Endothelial cell of umbilical vein (primary cell): ENCODE measurements around the gene PKNOX2. TPM values are rescaled to one million over a fixed set of nuclear protein-coding genes. Genes with fewer than 3 reads are reported as not detected.

Experiments
- BruUV-seq: library from RNA; stranded (reverse); fragments of 400-500 nt; replicated peaks from 2 replicates; lab custom pipeline; 2021; lab: Mats Ljungman, UMichigan
- CTCF ChIA-PET: fragments of 300-600, 350-600 bp; sonication (Branson Sonifier 250); formaldehyde crosslinking; loops from one replicate; lab custom pipeline; 2021; ENCODE audit warnings: antibody characterized with exemption, inconsistent platforms; lab: Charles Lee
- POLR2A ChIA-PET: fragments of 300-600, 350-600 bp; sonication (Branson Sonifier 250); formaldehyde crosslinking; loops from one replicate; lab custom pipeline; 2021; ENCODE audit warnings: antibody characterized with exemption, inconsistent platforms; lab: Charles Lee
- DNase-seq: peaks from one replicate; pipeline ENCODE4 v3.0.0-alpha.2; 2011; ENCODE audit warnings: low read depth, low spot score
- FAIRE-seq: peaks from 2 replicates; lab custom pipeline; 2011; peaks lifted over from hg19 to GRCh38; lab: Jason Lieb, UNC
- H2AFZ ChIP-seq: 2 replicates; pipeline ENCODE4 v1.6.0; 2012; ENCODE audit warnings: low read depth, low read length, control low read depth, inconsistent platforms
- H3K27ac ChIP-seq: 2 replicates; pipeline ENCODE4 v1.5.1; 2011; ENCODE audit warnings: low read depth, mild to moderate bottlenecking, control low read depth, low read length, moderate library complexity; ENCODE audit not compliant: insufficient read depth
- H3K27me3 ChIP-seq, 2 experiments: 2 replicates each; pipeline versions ENCODE4 v1.6.0 to v1.6.1; 2011; ENCODE audit warnings: low read length in 2 of 2, mixed read lengths in 1 of 2; ENCODE audit not compliant: control insufficient read depth in 2 of 2, insufficient read depth in 2 of 2
- H3K36me3 ChIP-seq, 2 experiments: 2 replicates in 1 of 2; 3 replicates in 1 of 2; pipeline ENCODE4 v1.5.1; 2011; ENCODE audit warnings: low read length in 2 of 2, mild to moderate bottlenecking in 1 of 2, moderate library complexity in 1 of 2; ENCODE audit not compliant: control insufficient read depth in 2 of 2, insufficient read depth in 2 of 2; ENCODE audit errors: extremely low read depth in 1 of 2
- H3K4me1 ChIP-seq: 3 replicates; pipeline ENCODE4 v1.5.1; 2011; ENCODE audit warnings: mild to moderate bottlenecking, low read length; ENCODE audit not compliant: control insufficient read depth, insufficient read depth; ENCODE audit errors: extremely low read depth
- H3K4me2 ChIP-seq: 2 replicates; pipeline ENCODE4 v1.6.1; 2011; ENCODE audit warnings: low read length, control low read depth, mixed read lengths; ENCODE audit not compliant: insufficient read depth
- H3K4me3 ChIP-seq, 3 experiments: fragments of 200-600 bp in 1 of 3; sonication (generic), shearing (Covaris generic) in 1 of 3; replicated peaks in 1 of 3; 2 replicates each; pipeline ENCODE4 v1.5.1; 2011 to 2016; ENCODE audit warnings: control low read depth in 3 of 3, low read length in 3 of 3, mild to moderate bottlenecking in 2 of 3, inconsistent platforms in 1 of 3, low read depth in 1 of 3, moderate library complexity in 1 of 3; ENCODE audit not compliant: insufficient read depth in 1 of 3
- H3K79me2 ChIP-seq: 2 replicates; pipeline ENCODE4 v1.6.0; 2012; ENCODE audit warnings: low read length, inconsistent platforms; ENCODE audit not compliant: control insufficient read depth, insufficient read depth
- H3K9ac ChIP-seq: replicated peaks from 2 replicates; pipeline ENCODE3; 2011; ENCODE audit warnings: low read length, control low read depth; ENCODE audit not compliant: insufficient read depth; ENCODE audit errors: extremely low read depth
- H3K9me1 ChIP-seq: replicated peaks from 3 replicates; pipeline ENCODE4 v1.6.0; 2011; ENCODE audit warnings: mild to moderate bottlenecking, low read length; ENCODE audit not compliant: control insufficient read depth, insufficient read depth; ENCODE audit errors: extremely low read depth
- H3K9me3 ChIP-seq: replicated peaks from 2 replicates; pipeline ENCODE4 v1.5.1; 2012; ENCODE audit warnings: low read length, inconsistent platforms; ENCODE audit not compliant: control insufficient read depth, insufficient read depth
- H4K20me1 ChIP-seq: replicated peaks from 2 replicates; pipeline ENCODE3; 2011; ENCODE audit warnings: mild to moderate bottlenecking, low read length; ENCODE audit not compliant: control insufficient read depth, insufficient read depth; ENCODE audit errors: extremely low read depth
- EZH2 ChIP-seq: IDR thresholded peaks from 2 replicates; pipeline ENCODE4 v1.6.1; 2012; ENCODE audit warnings: borderline replicate concordance, low read depth, mild to moderate bottlenecking, moderate library complexity, low read length, inconsistent platforms; ENCODE audit not compliant: severe bottlenecking
- FOS ChIP-seq: IDR thresholded peaks from 2 replicates; pipeline ENCODE4 v1.6.1; 2011; ENCODE audit warnings: mild to moderate bottlenecking, low read length, moderate library complexity, borderline replicate concordance; ENCODE audit not compliant: insufficient read depth
- GATA2 ChIP-seq: IDR thresholded peaks from 2 replicates; pipeline ENCODE4 v1.7.0; 2011; ENCODE audit warnings: low read depth, mild to moderate bottlenecking, moderate library complexity, mixed read lengths, low read length; ENCODE audit not compliant: insufficient read length, insufficient read depth
- JUN ChIP-seq: IDR thresholded peaks from 2 replicates; pipeline ENCODE4 v1.6.1; 2011; ENCODE audit warnings: borderline replicate concordance, low read depth; ENCODE audit not compliant: insufficient read length, insufficient read depth
- MYC ChIP-seq: IDR thresholded peaks from one replicate; pipeline ENCODE4 v1.6.1; 2011; ENCODE audit warnings: mild to moderate bottlenecking, low read depth, low read length
- POLR2A ChIP-seq: IDR thresholded peaks from 2 replicates; pipeline ENCODE4 v1.6.1; 2012; ENCODE audit warnings: low read depth, mild to moderate bottlenecking, control low read depth, low read length
- POLR2AphosphoS5 ChIP-seq: IDR thresholded peaks from 2 replicates; pipeline ENCODE4 v1.6.1; 2012; ENCODE audit warnings: low read depth, mild to moderate bottlenecking, control low read depth, low read length, moderate library complexity; ENCODE audit not compliant: insufficient read depth
- dilution Hi-C: fragments of 300-500 bp; cut with MboI; formaldehyde crosslinking; loops from one replicate; pipeline ENCODE4 v1.15.0; 2019; ENCODE audit warnings: low sequenced_read_pairs; ENCODE audit not compliant: extremely low pct_ligation_motif_present
- intact Hi-C: fragments of 100-400 bp; cut with micrococcal nuclease; formaldehyde crosslinking; loops from one replicate; pipeline ENCODE4 v1.10.0; 2022
- polyA plus RNA-seq, 4 experiments: library from polyadenylated mRNA; depleted of rRNA in 3 of 4; stranded (reverse) in 3 of 4; unstranded in 1 of 4; fragments of >200 nt; gene quantifications; 2 replicates each; pipeline versions ENCODE4 v1.2.1 to v1.2.3, GENCODE V29; 2011 to 2012; ENCODE audit warnings: missing spikeins in 1 of 4
- total RNA-seq: library from RNA; stranded (reverse); gene quantifications from 2 replicates; pipeline ENCODE4 v1.2.3, GENCODE V29; 2021
- TF ChIP-seq, protein P1 (sequence below): IDR thresholded peaks from 2 replicates; pipeline ENCODE4 v1.6.1; 2011; ENCODE audit not compliant: insufficient read depth, insufficient read length
- TF ChIP-seq, protein P2 (sequence below), 2 donors: IDR thresholded peaks; 1 replicate in 1 of 2; 2 replicates in 1 of 2; pipeline ENCODE4 v1.5.1; 2011; ENCODE audit warnings: low read length in 2 of 2, mild to moderate bottlenecking in 2 of 2, moderate library complexity in 2 of 2, control low read depth in 1 of 2, inconsistent platforms in 1 of 2, low read depth in 1 of 2; ENCODE audit not compliant: insufficient read depth in 1 of 2; ENCODE audit errors: extremely low read depth in 1 of 2

Gene PKNOX2
- total and polyA plus RNA-seq, 2 donors (not counting 3 experiments of a cell fraction or from before 2014, with no cell fraction given): 0.11 to 0.91 TPM

DNA sequence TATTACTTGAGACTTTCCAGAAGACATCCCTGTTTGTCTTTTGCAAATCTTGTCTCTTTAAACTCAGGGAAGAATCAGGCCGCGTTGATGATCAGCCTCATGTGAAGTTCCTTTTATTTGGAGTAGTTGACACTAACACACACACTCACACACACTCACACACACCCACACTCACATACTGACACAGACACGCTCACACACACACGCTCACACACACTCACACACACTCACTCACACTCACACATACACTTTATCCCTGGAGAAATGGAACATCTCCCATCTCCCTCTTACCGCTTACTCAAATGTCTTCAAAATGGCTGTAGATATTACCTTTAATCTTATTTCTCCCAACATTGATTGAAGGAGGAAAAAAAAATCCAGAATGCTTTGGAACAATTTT, 129.0 kb downstream of the PKNOX2 start:
- DNase-seq (no peak), FAIRE-seq (peak; percentile 78)
- Histone ChIP-seq H3K36me3 (no peaks in the 10 kb centered on the region), H3K4me2 (no peak overlapping the region), H3K9me1 (no peaks in the 10 kb centered on the region), H3K27ac (no peak overlapping the region), H3K27me3 (peaks cover 0 to 3% of the 10 kb centered on the region in 2 experiments), H3K9me3 (no peaks in the 10 kb centered on the region), H3K4me1 (peaks cover 34% of the 10 kb centered on the region), H4K20me1 (no peaks in the 10 kb centered on the region), H2AFZ (peak overlapping the region; percentile 12), H3K79me2 (no peaks in the 10 kb centered on the region), H3K9ac (no peak overlapping the region), H3K4me3 (no peak overlapping the region)
- dilution Hi-C loops (no loop called here), intact Hi-C loops (no loop called here)
- CTCF ChIA-PET: interaction anchor here (0.9 kb wide), 1 partner anchor 52 kb away, joined by 4 read pairs; no protein-coding TSS in a partner anchor
- TF ChIP-seq JUN (no peak), EZH2 (no peak), GATA2 (no peak), POLR2A (no peak), POLR2AphosphoS5 (no peak), MYC (no peak), FOS (no peak)
- TF ChIP-seq, protein P1, sequence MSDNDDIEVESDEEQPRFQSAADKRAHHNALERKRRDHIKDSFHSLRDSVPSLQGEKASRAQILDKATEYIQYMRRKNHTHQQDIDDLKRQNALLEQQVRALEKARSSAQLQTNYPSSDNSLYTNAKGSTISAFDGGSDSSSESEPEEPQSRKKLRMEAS: no peak
- TF ChIP-seq, protein P2, sequence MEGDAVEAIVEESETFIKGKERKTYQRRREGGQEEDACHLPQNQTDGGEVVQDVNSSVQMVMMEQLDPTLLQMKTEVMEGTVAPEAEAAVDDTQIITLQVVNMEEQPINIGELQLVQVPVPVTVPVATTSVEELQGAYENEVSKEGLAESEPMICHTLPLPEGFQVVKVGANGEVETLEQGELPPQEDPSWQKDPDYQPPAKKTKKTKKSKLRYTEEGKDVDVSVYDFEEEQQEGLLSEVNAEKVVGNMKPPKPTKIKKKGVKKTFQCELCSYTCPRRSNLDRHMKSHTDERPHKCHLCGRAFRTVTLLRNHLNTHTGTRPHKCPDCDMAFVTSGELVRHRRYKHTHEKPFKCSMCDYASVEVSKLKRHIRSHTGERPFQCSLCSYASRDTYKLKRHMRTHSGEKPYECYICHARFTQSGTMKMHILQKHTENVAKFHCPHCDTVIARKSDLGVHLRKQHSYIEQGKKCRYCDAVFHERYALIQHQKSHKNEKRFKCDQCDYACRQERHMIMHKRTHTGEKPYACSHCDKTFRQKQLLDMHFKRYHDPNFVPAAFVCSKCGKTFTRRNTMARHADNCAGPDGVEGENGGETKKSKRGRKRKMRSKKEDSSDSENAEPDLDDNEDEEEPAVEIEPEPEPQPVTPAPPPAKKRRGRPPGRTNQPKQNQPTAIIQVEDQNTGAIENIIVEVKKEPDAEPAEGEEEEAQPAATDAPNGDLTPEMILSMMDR (IDR thresholded peaks at IDR 0.05; ENCODE audit: extremely low read depth in 1 of 2, insufficient read depth in 1 of 2, low read depth in 1 of 2, low read length in 2 of 2): no peak
- no TSS peak for BruUV-seq
- POLR2A ChIA-PET: no interaction called here
